Kidney (tissue), 14 donors: ENCODE measurements around the gene PIGU. TPM values are rescaled to one million over a fixed set of nuclear protein-coding genes. Genes with fewer than 3 reads are reported as not detected.

Experiments used
- DNase-seq, 5 donors: peaks; one replicate each; pipeline ENCODE4 v3.0.0-alpha.2; 2013 to 2020
- FAIRE-seq: peaks from 2 replicates; lab custom pipeline; 2012; peaks lifted over from hg19 to GRCh38; lab: Jason Lieb, UNC
- H3K27ac ChIP-seq, 2 donors: one replicate each; pipeline ENCODE4 v1.7.0; 2013; ENCODE audit warnings: low read depth in 2 of 2, low read length in 2 of 2, inconsistent platforms in 1 of 2
- H3K27me3 ChIP-seq: one replicate; pipeline ENCODE4 v1.7.1; 2013; ENCODE audit warnings: low read length, inconsistent platforms; ENCODE audit not compliant: control insufficient read depth, insufficient read depth
- H3K36me3 ChIP-seq, 3 donors: one replicate each; pipeline versions ENCODE4 v1.7.0 to v1.7.1; 2013; ENCODE audit warnings: low read length in 3 of 3, control low read depth in 1 of 3, inconsistent platforms in 1 of 3; ENCODE audit not compliant: insufficient read depth in 3 of 3, control insufficient read depth in 2 of 3
- H3K4me1 ChIP-seq, 3 donors: one replicate each; pipeline versions ENCODE4 v1.7.0 to v1.7.1; 2013; ENCODE audit warnings: low read length in 3 of 3, inconsistent platforms in 1 of 3, low read depth in 1 of 3; ENCODE audit not compliant: control insufficient read depth in 2 of 3, insufficient read depth in 2 of 3
- H3K4me3 ChIP-seq, 3 donors: one replicate each; pipeline versions ENCODE4 v1.7.0 to v1.8.1; 2013; ENCODE audit warnings: low read length in 3 of 3, control low read depth in 1 of 3, inconsistent platforms in 1 of 3
- H3K9ac ChIP-seq, 3 donors: one replicate each; pipeline versions ENCODE4 v1.7.0 to v1.7.1; 2013; ENCODE audit warnings: low read length in 3 of 3, control low read depth in 1 of 3, inconsistent platforms in 1 of 3
- H3K9me3 ChIP-seq, 3 donors: one replicate each; pipeline versions ENCODE4 v1.7.0 to v1.7.1; 2013; ENCODE audit warnings: low read length in 3 of 3, control low read depth in 1 of 3, inconsistent platforms in 1 of 3; ENCODE audit not compliant: control insufficient read depth in 2 of 3, insufficient read depth in 1 of 3
- CTCF ChIP-seq: IDR thresholded peaks from 3 replicates; pipeline ENCODE4 v1.5.1; 2012; ENCODE audit warnings: mild to moderate bottlenecking, moderate library complexity, borderline replicate concordance; ENCODE audit not compliant: insufficient read depth; ENCODE audit errors: extremely low read depth
- intact Hi-C: fragments of 100-400 bp; cut with DNase I; formaldehyde crosslinking; loops from one replicate; pipeline ENCODE4 v1.11.1; 2022
- polyA plus RNA-seq: library from polyadenylated mRNA; stranded (reverse); fragments of 350-450 nt; fragmentation: Illumina TruSeq; extraction: RNeasy Lipid Tissue Mini Kit (QIAGEN cat#74804); gene quantifications from one replicate; pipeline ENCODE4 v1.2.3, GENCODE V29; 2014; ENCODE audit warnings: low read depth, low replicate concordance; ENCODE audit not compliant: insufficient read depth
- total RNA-seq: library from RNA; stranded (reverse); fragmentation: NEBNext Ultra II Directional; extraction: Animal tissue kit (Norgen Biotek cat#: 25700); gene quantifications from one replicate; pipeline ENCODE4 v1.2.1, GENCODE V29; 2021
- donor health status: control.
- donor health status: control.
- donor health status: control.
- donor health status: control.
- donor health status: control.
- donor health status: DM: yes; HTN: yes; CAD: no.
- donor health status: Normal renal cell carcinoma (clear cell type).

The PIGU gene
- total and polyA plus RNA-seq, 2 donors from 2014 or later: 15.9 to 42.0 TPM

- no peaks in the 10 kb centered on the region for H3K36me3 ChIP-seq
- no peak for FAIRE-seq
- DNase-seq: peak in 1 of 5 donors; percentile 43
- no peaks in the 10 kb centered on the region for H3K4me1 ChIP-seq
- H3K9me3 ChIP-seq: no peaks in the 10 kb centered on the region
- H3K4me3 ChIP-seq: no peak overlapping the region
- H3K27me3 ChIP-seq: no peaks in the 10 kb centered on the region
- no peak overlapping the region for H3K27ac ChIP-seq
- no peak overlapping the region for H3K9ac ChIP-seq
- TF ChIP-seq CTCF: no peak
- intact Hi-C loops: no loop called here
Observed at GRCh38 chr20:34654207-34654744, 22.6 kb downstream of the PIGU start.

- H3K4me3 ChIP-seq: no peak overlapping the region
- H3K4me1 ChIP-seq: no peaks in the 10 kb centered on the region
- no peak for DNase-seq
- H3K9me3 ChIP-seq: no peaks in the 10 kb centered on the region
- no peaks in the 10 kb centered on the region for H3K27me3 ChIP-seq
- TF ChIP-seq CTCF: no peak
- H3K9ac ChIP-seq: peak overlapping the region in 1 of 3 donors; percentile 13
- H3K27ac ChIP-seq: no peak overlapping the region
- no peak for FAIRE-seq
- intact Hi-C loops: no loop called here
- H3K36me3 ChIP-seq: no peaks in the 10 kb centered on the region
Observed at GRCh38 chr20:34651200-34651599, 25.7 kb downstream of the PIGU start.

GRCh38 chr20:34647737-34648136 lies 29.2 kb downstream of the PIGU start:
- H3K4me3 ChIP-seq: no peak overlapping the region
- DNase-seq: no peak
- no peaks in the 10 kb centered on the region for H3K36me3 ChIP-seq
- intact Hi-C loops: no loop called here
- H3K4me1 ChIP-seq: no peaks in the 10 kb centered on the region
- no peak for FAIRE-seq
- TF ChIP-seq CTCF: no peak
- H3K9ac ChIP-seq: no peak overlapping the region
- no peaks in the 10 kb centered on the region for H3K27me3 ChIP-seq
- no peak overlapping the region for H3K27ac ChIP-seq
- no peaks in the 10 kb centered on the region for H3K9me3 ChIP-seq

GRCh38 chr20:34644951-34645350 lies 31.9 kb downstream of the PIGU start:
- Histone ChIP-seq H3K4me1 (peaks cover 0 to under 1% (median 0%) of the 10 kb centered on the region in 3 donors), H3K36me3 (no peaks in the 10 kb centered on the region), H3K27ac (no peak overlapping the region), H3K9ac (no peak overlapping the region), H3K4me3 (no peak overlapping the region), H3K27me3 (no peaks in the 10 kb centered on the region), H3K9me3 (no peaks in the 10 kb centered on the region)
- DNase-seq (no peak), FAIRE-seq (no peak)
- no peak for TF ChIP-seq CTCF
- intact Hi-C loops: no loop called here
